MM.1S (cell line): ENCODE data around the gene VSTM4.

Source experiments
- CTCF ChIP-seq: fragments of 300-600 bp; sonication (generic); IDR thresholded peaks from 2 replicates; pipeline ENCODE4 v1.5.1; 2016; ENCODE audit warnings: antibody characterized with exemption, low read length, mixed read lengths
- EZH2phosphoT487 ChIP-seq: fragments of 300-600 bp; sonication (generic); IDR thresholded peaks from 2 replicates; pipeline ENCODE4 v1.6.1; 2018; ENCODE audit warnings: antibody characterized with exemption, low read length

GRCh38 chr10:49053053-49053997 is 62.0 kb downstream of the VSTM4 start:
- TF ChIP-seq CTCF (no peak), EZH2phosphoT487 (no peak)
